BLaER1 (cell line): Measurements from ENCODE around the gene PTGS1.

ENCODE experiments used
- H3K27ac ChIP-seq: shearing (Covaris generic); formaldehyde crosslinking; 2 replicates; pipeline ENCODE4 v1.8.1; 2022
- H3K27me3 ChIP-seq: shearing (Covaris generic); formaldehyde crosslinking; 2 replicates; pipeline ENCODE4 v1.8.1; 2022
- H3K36me3 ChIP-seq: shearing (Covaris generic); formaldehyde crosslinking; 2 replicates; pipeline ENCODE4 v1.8.1; 2022
- H3K4me1 ChIP-seq: shearing (Covaris generic); formaldehyde crosslinking; 2 replicates; pipeline ENCODE4 v1.8.1; 2022
- H3K4me2 ChIP-seq: shearing (Covaris generic); formaldehyde crosslinking; 2 replicates; pipeline ENCODE4 v1.8.1; 2022
- H3K4me3 ChIP-seq: shearing (Covaris generic); formaldehyde crosslinking; 2 replicates; pipeline ENCODE4 v1.8.1; 2022
- H3K9ac ChIP-seq: shearing (Covaris generic); formaldehyde crosslinking; 2 replicates; pipeline ENCODE4 v1.8.1; 2022
- H3K9me3 ChIP-seq: shearing (Covaris generic); formaldehyde crosslinking; 2 replicates; pipeline ENCODE4 v1.8.1; 2022
- H4K20me1 ChIP-seq: shearing (Covaris generic); formaldehyde crosslinking; 2 replicates; pipeline ENCODE4 v1.8.1; 2022
- Cebpa-rat ChIP-seq: shearing (Covaris generic); IDR thresholded peaks from 2 replicates; pipeline ENCODE4 v1.8.1; 2022

The PTGS1 gene

GRCh38 chr9:122372856-122373845, 2.3 kb downstream of the PTGS1 start:
- TF ChIP-seq Cebpa-rat: no peak
- Histone ChIP-seq H3K4me3 (no peak overlapping the region), H3K4me2 (peak overlapping the region; percentile 28; the same call in 1 of the 2 replicates), H3K36me3 (no peaks in the 10 kb centered on the region), H4K20me1 (no peaks in the 10 kb centered on the region), H3K4me1 (peaks cover 62% of the 10 kb centered on the region), H3K9ac (no peak overlapping the region), H3K27ac (0 out of 2 replicates have a peak overlapping the region, but pooled peaks have one; percentile 13), H3K9me3 (no peaks in the 10 kb centered on the region), H3K27me3 (no peaks in the 10 kb centered on the region)

DNA sequence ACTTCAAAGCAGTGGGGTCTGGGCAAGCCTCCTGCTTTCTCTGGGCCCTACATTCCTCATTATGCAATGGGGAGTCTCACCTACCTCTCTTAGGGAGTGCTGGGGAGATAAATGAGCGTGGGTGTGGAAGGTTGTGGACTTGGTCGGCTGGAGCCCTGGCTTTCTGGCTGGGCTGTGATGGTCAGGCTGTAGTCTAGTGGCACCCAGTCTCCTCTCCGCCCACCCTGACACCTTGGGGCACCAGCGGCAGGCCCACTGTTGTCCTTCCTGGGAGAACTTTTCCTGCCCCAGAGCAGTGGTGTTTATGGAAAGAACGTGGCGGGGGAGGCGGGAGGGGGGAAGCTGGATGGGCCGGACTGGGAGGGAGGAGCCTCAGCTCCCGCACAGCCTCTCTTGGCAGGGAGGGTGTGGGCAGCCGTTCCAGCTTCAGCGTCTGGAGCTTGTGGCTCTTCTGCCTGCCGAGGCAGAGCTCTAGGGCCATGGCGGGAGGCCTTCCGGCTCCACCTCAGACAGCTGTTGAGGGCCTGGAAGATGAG, 4.1 kb downstream of the PTGS1 start:
- Histone ChIP-seq H3K27me3 (no peaks in the 10 kb centered on the region), H3K4me1 (peaks cover 56% of the 10 kb centered on the region), H3K9ac (no peak overlapping the region), H3K36me3 (peaks cover 5% of the 10 kb centered on the region; the same call in 1 of the 2 replicates), H3K27ac (no peak overlapping the region), H3K4me3 (no peak overlapping the region), H3K4me2 (no peak overlapping the region), H4K20me1 (no peaks in the 10 kb centered on the region), H3K9me3 (peaks cover 12% of the 10 kb centered on the region)
- TF ChIP-seq Cebpa-rat: no peak

- no peak overlapping the region for H3K4me3 ChIP-seq
- peak overlapping the region; percentile 57 for H3K4me2 ChIP-seq
- H3K9me3 ChIP-seq: peaks cover 17% of the 10 kb centered on the region
- TF ChIP-seq Cebpa-rat: no peak
- no peaks in the 10 kb centered on the region for H4K20me1 ChIP-seq
- H3K4me1 ChIP-seq: peaks cover 39% of the 10 kb centered on the region
- no peaks in the 10 kb centered on the region for H3K27me3 ChIP-seq
- H3K9ac ChIP-seq: no peak overlapping the region
- H3K36me3 ChIP-seq: peaks cover 5% of the 10 kb centered on the region; the same call in 1 of the 2 replicates
- no peak overlapping the region for H3K27ac ChIP-seq
These were observed 6.0 kb downstream of the PTGS1 start for GRCh38 chr9:122376796-122377195.

DNA sequence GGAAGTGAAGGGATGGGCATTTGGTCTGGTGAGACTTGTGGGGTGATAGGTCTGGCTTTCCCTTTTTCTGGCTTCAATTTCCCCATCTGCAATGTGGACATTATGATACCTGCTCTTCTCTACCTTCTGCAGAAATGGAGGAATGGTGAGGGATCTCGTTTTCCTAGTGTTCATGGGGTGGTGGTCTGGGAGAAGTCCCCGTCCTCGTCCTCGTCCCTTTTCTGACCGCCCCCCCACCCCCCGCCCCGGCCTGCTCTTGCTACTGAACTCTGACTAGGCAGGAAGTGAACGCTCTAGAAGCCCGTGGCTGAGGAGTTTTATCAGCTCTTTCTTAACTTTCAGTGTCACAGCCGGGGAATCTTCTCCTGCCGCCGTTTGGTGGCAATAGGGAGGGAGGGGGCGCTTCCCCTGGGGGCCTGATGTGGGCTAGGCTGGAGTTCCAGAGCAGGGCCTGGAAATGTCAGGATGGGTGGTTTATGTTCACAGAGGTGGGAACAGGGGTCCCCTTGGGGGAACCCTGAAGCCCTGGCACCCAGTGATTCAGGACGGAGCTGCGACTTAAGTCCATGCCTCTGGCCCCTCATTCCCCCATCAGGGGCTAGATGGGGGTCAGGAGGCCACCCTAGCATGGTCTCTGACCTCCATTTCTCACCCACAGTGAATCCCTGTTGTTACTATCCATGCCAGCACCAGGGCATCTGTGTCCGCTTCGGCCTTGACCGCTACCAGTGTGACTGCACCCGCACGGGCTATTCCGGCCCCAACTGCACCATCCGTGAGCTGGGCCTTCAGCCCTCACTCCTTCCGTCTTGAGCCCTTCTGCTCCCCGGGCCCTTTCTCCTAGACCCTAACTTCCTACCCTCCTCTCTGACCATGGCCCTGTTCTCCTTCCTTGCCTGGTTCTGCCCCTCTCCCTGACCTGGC, 6.7 kb downstream of the PTGS1 start:
- Histone ChIP-seq H4K20me1 (no peaks in the 10 kb centered on the region), H3K4me1 (peaks cover 32% of the 10 kb centered on the region), H3K4me2 (peak overlapping the region; percentile 57), H3K4me3 (no peak overlapping the region), H3K36me3 (peaks cover 5% of the 10 kb centered on the region; the same call in 1 of the 2 replicates), H3K9ac (0 out of 2 replicates have a peak overlapping the region, but pooled peaks have one; percentile 41), H3K27ac (peak overlapping the region; percentile 55), H3K9me3 (peaks cover 17% of the 10 kb centered on the region), H3K27me3 (no peaks in the 10 kb centered on the region)
- no peak for TF ChIP-seq Cebpa-rat

- no peaks in the 10 kb centered on the region for H4K20me1 ChIP-seq
- TF ChIP-seq Cebpa-rat: no peak
- peaks cover 17% of the 10 kb centered on the region for H3K9me3 ChIP-seq
- no peaks in the 10 kb centered on the region for H3K27me3 ChIP-seq
- H3K4me1 ChIP-seq: peaks cover 28% of the 10 kb centered on the region
- H3K36me3 ChIP-seq: peaks cover 5% of the 10 kb centered on the region; the same call in 1 of the 2 replicates
- H3K9ac ChIP-seq: no peak overlapping the region
- no peak overlapping the region for H3K4me3 ChIP-seq
- no peak overlapping the region; the same call in 1 of the 2 replicates for H3K27ac ChIP-seq
- H3K4me2 ChIP-seq: no peak overlapping the region
These were observed 7.4 kb downstream of the PTGS1 start for GRCh38 chr9:122378236-122378635.

GRCh38 chr9:122379340-122379739, 8.5 kb downstream of the PTGS1 start:
- TF ChIP-seq Cebpa-rat: no peak
- Histone ChIP-seq H4K20me1 (no peaks in the 10 kb centered on the region), H3K27me3 (no peaks in the 10 kb centered on the region), H3K36me3 (peaks cover 5% of the 10 kb centered on the region; the same call in 1 of the 2 replicates), H3K27ac (no peak overlapping the region), H3K4me1 (peaks cover 29% of the 10 kb centered on the region), H3K4me2 (no peak overlapping the region), H3K4me3 (no peak overlapping the region), H3K9ac (no peak overlapping the region), H3K9me3 (peaks cover 17% of the 10 kb centered on the region)

- peaks cover 32% of the 10 kb centered on the region for H3K4me1 ChIP-seq
- H3K36me3 ChIP-seq: peaks cover 5% of the 10 kb centered on the region; the same call in 1 of the 2 replicates
- H3K4me3 ChIP-seq: no peak overlapping the region
- TF ChIP-seq Cebpa-rat: no peak
- H3K9me3 ChIP-seq: peaks cover 17% of the 10 kb centered on the region
- H3K27ac ChIP-seq: no peak overlapping the region
- no peak overlapping the region for H3K9ac ChIP-seq
- H3K27me3 ChIP-seq: no peaks in the 10 kb centered on the region
- no peak overlapping the region for H3K4me2 ChIP-seq
- no peaks in the 10 kb centered on the region for H4K20me1 ChIP-seq
These were observed 9.5 kb downstream of the PTGS1 start for GRCh38 chr9:122380293-122380692.

DNA sequence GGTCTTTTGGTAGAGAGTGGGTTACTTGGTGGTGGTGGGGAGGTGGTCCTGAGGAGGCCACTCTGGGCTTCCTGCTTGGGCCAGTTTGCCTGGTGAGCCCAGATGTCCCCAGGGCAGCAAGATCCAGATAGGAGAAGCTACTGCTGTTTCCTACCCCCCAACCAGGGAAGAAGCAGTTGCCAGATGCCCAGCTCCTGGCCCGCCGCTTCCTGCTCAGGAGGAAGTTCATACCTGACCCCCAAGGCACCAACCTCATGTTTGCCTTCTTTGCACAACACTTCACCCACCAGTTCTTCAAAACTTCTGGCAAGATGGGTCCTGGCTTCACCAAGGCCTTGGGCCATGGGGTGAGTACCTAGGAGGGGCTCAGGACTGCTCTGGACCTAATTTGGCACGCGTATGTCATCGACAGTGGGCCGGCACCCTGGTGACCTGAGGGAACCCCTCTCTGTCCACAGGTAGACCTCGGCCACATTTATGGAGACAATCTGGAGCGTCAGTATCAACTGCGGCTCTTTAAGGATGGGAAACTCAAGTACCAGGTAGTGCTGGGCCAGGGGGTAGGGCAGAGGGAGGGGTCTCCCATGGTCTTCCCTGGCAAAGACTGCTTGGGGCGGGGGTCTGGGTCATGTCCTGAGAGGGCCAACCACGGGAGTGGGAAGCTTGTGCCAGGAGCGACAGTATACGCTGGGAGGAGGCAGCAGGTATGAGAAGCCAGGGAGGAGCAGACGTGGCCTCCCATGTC, 10.6 kb downstream of the PTGS1 start:
- H3K4me2 ChIP-seq: no peak overlapping the region
- H3K27ac ChIP-seq: no peak overlapping the region
- no peaks in the 10 kb centered on the region for H4K20me1 ChIP-seq
- no peaks in the 10 kb centered on the region for H3K27me3 ChIP-seq
- no peak overlapping the region for H3K9ac ChIP-seq
- H3K4me1 ChIP-seq: peaks cover 32% of the 10 kb centered on the region
- no peak overlapping the region for H3K4me3 ChIP-seq
- no peak for TF ChIP-seq Cebpa-rat
- H3K9me3 ChIP-seq: peaks cover 17% of the 10 kb centered on the region
- peaks cover 5% of the 10 kb centered on the region for H3K36me3 ChIP-seq
